IPS DF 4.7 (cell line): ENCODE data around the gene PHB1.
"Not testable (repeated sequence)": the region's sequence is repeated elsewhere in the genome, so short reads cannot be mapped to it uniquely, and the experiment has no call there.

Experiments
- DNase-seq: peaks from one replicate; pipeline ENCODE4 v3.0.0-alpha.2; 2013; ENCODE audit warnings: low spot score; ENCODE audit errors: extremely low read depth

PHB1 gene

DNA sequence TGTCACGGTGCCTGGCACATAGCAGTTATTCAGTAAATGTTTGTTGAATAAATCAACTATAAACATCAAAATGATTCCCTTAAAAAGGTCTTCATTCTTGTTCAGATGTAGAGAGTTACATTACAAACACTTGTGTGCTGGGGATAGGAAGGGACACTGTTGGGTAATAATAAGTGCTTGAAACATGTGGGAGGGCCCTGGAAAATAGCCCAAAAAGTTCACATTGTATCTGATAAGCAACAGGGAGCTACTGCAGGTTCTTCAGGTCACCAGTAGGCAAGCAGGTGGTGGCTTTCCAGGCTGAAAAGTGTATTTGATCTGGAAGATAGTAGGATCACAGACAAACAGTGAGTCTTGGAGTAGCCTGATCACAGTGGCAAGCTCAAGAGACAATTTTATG lies 33.6 kb downstream of the PHB1 start:
- DNase-seq = no peak

- DNase-seq = no peak
Observed at GRCh38 chr17:49379926-49380325, 34.8 kb downstream of the PHB1 start.

- no peak for DNase-seq
Observed at GRCh38 chr17:49378311-49378710, 36.4 kb downstream of the PHB1 start.

DNA sequence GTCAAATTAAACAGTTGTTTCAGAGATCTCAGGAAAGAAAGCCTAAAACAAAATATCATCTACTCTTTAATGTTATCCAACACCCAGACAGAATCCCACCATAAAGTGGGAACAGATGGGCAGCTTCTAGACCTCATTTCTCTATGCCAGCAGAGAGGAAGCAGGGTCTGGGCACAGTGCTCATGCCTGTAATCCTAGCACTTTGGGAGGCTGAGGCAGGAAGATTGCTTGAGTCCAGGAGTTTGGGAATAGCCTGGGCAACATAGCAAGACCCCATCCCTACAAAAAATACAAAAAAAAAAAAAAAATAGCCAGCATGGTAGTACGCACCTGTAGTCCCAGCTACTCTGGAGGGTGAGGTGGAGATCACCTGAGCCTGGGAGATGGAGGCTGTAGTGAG lies 39.1 kb downstream of the PHB1 start:
- no peak for DNase-seq

DNA sequence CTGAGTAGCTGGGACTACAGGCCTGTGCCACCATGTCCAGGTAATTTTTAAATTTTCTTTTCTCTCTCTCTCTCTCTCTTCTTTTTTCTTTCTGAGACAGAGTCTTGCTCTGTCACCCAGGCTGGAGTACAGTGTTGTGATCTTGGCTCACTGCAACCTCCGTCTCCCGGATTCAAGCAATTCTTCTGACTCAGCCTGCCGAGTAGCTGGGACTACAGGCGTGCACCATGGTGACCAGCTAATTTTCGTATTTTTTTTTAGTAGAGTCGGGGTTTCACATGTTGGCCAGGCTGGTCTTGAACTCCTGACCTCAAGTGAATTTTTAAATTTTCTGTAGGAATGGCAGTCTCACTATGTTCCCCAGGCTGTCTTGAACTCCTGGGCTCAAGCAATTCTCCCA lies 41.6 kb downstream of the PHB1 start:
- no peak for DNase-seq

GRCh38 chr17:49372425-49372824 lies 42.3 kb downstream of the PHB1 start:
- DNase-seq = no peak

GRCh38 chr17:49370971-49371834 lies 43.5 kb downstream of the PHB1 start:
- DNase-seq = no peak

GRCh38 chr17:49369760-49370159 lies 44.9 kb downstream of the PHB1 start:
- no peak for DNase-seq

DNA sequence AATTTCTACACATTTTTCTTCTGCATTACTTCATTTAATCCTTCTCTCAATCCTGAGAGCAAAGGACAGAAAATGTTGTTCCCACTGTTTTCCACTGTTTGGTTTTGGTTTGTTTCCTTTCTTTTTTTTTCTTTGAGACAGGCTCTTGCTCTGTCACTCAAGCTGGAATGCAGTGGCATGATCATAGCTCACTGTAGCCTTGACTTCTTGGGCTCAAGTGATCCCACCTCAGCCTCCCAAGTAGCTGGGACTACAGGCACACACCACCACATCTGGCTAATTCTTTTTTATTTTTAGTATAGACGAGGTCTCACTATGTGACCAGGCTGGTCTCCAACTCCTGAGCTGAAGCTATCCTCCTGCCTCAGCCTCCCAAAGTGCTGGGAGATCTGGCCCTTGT lies 45.6 kb downstream of the PHB1 start:
- DNase-seq = no peak

DNA sequence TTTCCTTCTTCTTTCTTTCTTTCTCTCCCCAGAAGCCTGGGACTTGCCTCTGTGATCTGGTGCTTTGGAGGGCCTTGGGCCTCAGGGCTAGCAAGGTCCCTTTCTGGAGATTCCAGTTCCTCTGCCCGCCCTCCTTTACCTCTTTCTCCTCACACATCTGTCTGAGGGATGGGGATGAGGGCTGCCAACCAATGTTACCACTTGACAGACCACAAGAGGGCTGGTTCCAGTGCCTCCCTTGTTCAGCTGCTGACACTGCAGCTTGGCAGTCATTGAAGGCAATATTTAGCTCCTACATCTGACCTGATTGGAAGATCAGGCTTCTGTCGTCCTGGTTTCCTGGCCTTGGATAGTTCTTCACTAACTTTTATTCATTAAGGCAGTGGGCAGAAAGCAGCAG lies 49.0 kb downstream of the PHB1 start:
- DNase-seq = no peak

DNA sequence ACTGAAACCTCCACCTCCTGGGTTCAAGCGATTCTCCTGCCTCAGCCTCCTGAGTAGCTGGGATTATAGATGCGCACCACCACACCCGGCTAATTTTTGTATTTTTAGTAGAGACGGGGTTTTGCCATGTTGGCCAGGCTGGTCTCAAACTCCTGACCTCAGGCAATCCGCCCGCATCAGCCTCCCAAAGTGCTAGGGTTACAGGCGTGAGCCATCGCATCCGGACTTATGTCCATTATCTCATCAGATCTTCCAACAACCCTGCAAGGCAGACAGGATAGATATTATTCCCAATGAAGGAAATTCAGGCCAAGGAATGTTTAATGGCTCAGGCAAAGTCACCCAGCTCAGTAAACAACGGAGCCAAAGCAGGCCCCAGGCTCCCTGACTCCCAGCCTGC lies 49.6 kb downstream of the PHB1 start:
- not testable (repeated sequence) for DNase-seq

DNA sequence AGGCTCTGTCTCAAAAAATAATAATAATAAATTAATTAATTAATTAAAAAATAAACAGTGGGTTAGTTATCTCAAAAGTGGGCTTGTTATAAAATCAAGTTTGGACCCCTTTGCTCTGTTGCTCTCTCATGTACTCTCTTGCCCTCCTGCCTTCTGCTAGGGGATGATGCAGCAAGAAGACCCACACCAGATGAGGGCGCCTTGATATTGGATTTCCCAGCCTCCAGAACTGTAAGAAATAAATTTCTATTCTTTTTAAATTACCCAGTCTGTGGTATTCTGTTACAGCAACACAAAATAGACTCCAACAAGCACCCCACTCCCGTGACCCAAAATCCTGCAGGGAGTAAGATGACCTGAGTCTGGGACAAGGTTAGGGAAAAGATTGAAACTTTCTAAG lies 50.6 kb downstream of the PHB1 start:
- DNase-seq = no peak

GRCh38 chr17:49363251-49363650 lies 51.4 kb downstream of the PHB1 start:
- DNase-seq = no peak

GRCh38 chr17:49362723-49363117 lies 52.0 kb downstream of the PHB1 start:
- no peak for DNase-seq

- DNase-seq = no peak
Observed at GRCh38 chr17:49361902-49362722, 52.6 kb downstream of the PHB1 start, which contains the start of gene ZNF652. ZNF652 (minus strand) TSS chr17:49362250; CDS start chr17:49317725, 44,525 bp downstream.

GRCh38 chr17:49361129-49361901 lies 53.4 kb downstream of the PHB1 start:
- DNase-seq = no peak

- DNase-seq = no peak
Observed at GRCh38 chr17:49360796-49361128, 53.9 kb downstream of the PHB1 start.

DNA sequence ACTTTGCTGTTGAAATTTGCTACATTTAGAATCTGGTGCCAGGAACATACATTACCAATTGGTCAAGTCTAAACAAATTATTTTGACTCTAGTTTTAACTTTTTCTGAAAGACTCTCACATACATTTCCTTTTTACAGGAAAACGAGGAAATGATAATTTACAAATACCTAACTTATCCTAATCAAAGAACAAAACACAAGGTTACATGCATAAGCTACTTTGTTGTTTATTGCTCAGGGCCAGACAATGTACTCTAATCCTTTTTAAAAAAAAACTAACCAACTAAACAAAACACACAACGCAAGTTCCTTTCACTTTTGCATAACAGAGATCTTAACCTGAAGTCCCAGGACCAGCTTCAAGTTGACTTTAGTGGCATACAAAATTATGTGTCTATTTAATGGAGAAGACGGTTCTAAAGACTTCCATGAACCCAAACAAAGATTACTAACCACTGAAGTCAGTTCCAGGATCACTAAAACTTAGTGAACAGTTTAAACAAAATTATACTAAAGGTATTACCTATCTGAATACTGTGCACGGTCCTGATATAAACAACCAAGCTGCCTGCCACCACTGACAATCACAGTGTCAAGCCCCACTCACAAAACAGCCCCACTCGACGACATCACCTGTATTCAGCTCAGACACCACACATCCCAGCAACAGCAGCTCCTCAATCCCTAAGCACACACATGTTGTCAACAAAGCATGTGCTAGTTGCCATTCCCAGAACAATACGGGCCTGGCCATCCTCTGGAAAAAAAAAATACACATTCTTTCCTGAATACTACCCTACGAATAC lies 54.5 kb downstream of the PHB1 start:
- no peak for DNase-seq

GRCh38 chr17:49358641-49359247 lies 55.9 kb downstream of the PHB1 start:
- DNase-seq = no peak

GRCh38 chr17:49357516-49357915 lies 57.2 kb downstream of the PHB1 start:
- DNase-seq = no peak

- DNase-seq = no peak
Observed at GRCh38 chr17:49356320-49356719, 58.4 kb downstream of the PHB1 start.
